HG02885 (cell line): ENCODE measurements around the gene ANKRD29.
"Not testable (repeated sequence)": the region's sequence is repeated elsewhere in the genome, so short reads cannot be mapped to it uniquely, and the experiment has no call there.

Source experiments
- ATAC-seq: cut with Tn5 transposase; IDR thresholded peaks from one replicate; pipeline ENCODE4 v1.9.1; 2021; ENCODE audit warnings: mild to moderate bottlenecking; ENCODE audit not compliant: unreplicated experiment, poor library complexity

ANKRD29 gene

GRCh38 chr18:23569299-23570063 is 93.2 kb downstream of the ANKRD29 start:
- no peak for ATAC-seq

DNA sequence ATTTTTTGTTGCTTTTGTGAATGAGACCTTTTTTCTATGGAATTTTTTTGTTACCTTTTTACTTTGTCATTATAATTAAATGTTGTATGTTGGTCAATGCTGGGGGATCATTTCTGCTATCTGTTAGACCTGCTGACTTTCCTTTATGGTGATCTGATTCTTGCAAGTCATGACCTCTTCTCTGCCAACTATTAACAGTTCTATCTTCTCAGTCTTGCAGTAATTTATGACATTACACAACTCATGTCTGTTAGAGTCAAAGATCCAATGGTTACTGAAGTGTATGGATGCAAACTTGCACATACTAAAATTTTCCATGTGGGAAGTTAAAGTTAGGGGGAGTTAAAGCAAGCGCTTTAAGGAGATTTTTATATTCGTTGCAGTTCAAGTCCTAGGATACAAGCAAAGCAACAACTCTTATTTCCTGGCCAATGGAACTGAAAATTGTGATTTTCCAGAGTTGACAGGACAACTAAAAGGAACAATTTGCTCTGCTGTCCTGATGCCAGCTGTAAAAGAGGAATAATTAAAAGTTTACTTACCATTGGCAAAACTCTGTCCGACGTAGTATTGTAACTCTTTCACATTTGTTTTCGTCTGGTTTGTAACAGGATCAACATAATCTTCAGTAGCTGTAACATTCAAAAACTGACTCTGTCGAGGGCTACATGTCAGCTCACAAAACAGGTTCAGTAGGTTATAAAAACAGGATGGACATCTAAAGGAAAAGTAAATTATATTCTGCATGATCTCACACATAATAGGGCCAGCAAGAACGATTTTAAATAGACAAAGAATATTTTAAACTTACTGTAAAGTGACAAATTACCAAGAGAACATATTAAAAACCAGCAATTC is 94.2 kb downstream of the ANKRD29 start:
- ATAC-seq = no peak

- no peak for ATAC-seq
These were observed 95.0 kb downstream of the ANKRD29 start for GRCh38 chr18:23567671-23568070.

GRCh38 chr18:23565916-23566547 is 96.7 kb downstream of the ANKRD29 start:
- no peak for ATAC-seq

GRCh38 chr18:23563377-23564043 is 99.2 kb downstream of the ANKRD29 start:
- ATAC-seq = no peak

DNA sequence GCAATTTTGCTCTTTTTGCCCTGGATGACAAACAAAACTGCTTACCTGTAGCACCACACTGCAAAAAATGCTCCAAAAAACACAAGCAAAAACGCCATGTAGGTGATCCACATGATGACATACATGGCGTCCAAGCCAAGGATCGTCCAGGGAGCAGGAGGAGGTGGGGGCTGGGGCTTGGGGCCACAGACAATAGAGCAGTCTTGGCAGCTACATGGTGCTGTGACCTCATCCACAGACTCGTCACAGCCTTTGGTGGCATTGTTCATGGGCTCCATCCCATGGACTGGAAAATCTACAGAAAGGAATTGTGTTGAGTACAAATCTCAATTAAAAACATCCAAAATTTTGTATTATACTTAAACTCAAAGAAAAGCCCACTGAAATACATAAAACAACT is 102.5 kb downstream of the ANKRD29 start:
- no peak for ATAC-seq

GRCh38 chr18:23557511-23557910 is 105.2 kb downstream of the ANKRD29 start:
- ATAC-seq = not testable (repeated sequence)

GRCh38 chr18:23556145-23556780 is 106.4 kb downstream of the ANKRD29 start:
- ATAC-seq = no peak

- ATAC-seq = no peak
These were observed 108.8 kb downstream of the ANKRD29 start for GRCh38 chr18:23553887-23554286.

- ATAC-seq = no peak
These were observed 110.2 kb downstream of the ANKRD29 start for GRCh38 chr18:23552505-23552904.

- ATAC-seq = no peak
These were observed 110.7 kb downstream of the ANKRD29 start for GRCh38 chr18:23551978-23552377.

GRCh38 chr18:23550898-23551297 is 111.8 kb downstream of the ANKRD29 start:
- ATAC-seq = no peak
